ENCODE results near the gene CFAP77.

DNA sequence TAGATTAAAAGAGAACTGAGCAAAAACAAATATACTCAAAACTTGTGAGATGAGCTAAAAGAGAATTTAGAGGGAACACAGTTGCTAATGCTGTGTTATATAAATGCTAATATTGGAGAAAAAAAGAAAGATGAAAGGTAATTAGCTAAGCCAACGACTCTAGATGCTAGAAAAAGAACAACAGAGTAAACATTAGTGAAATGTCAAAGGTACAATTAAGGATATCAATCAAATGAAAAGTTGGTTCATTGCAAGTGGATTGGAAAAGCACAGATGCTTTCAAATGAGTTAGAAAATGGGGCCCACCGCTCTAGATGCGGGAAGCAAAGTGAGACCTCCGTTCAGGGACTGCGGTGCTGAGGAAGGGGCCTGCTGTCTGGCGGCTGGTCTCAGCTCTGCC lies 154.5 kb downstream of the CFAP77 start:
- TF ChIP-seq, protein P1, sequence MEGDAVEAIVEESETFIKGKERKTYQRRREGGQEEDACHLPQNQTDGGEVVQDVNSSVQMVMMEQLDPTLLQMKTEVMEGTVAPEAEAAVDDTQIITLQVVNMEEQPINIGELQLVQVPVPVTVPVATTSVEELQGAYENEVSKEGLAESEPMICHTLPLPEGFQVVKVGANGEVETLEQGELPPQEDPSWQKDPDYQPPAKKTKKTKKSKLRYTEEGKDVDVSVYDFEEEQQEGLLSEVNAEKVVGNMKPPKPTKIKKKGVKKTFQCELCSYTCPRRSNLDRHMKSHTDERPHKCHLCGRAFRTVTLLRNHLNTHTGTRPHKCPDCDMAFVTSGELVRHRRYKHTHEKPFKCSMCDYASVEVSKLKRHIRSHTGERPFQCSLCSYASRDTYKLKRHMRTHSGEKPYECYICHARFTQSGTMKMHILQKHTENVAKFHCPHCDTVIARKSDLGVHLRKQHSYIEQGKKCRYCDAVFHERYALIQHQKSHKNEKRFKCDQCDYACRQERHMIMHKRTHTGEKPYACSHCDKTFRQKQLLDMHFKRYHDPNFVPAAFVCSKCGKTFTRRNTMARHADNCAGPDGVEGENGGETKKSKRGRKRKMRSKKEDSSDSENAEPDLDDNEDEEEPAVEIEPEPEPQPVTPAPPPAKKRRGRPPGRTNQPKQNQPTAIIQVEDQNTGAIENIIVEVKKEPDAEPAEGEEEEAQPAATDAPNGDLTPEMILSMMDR (IDR thresholded peaks at IDR 0.05), result no peak
- TF ChIP-seq EZH2 (IDR thresholded peaks at IDR 0.05), result no peak

Data from neural progenitor cell (in vitro differentiated cells).